HUES48 (cell line): ENCODE data around the gene STX12.
"Not testable (repeated sequence)": the region's sequence is repeated elsewhere in the genome, so short reads cannot be mapped to it uniquely, and the experiment has no call there.

ENCODE experiments used
- H3K27ac ChIP-seq: one replicate; pipeline ENCODE4 v1.7.0; 2013; ENCODE audit warnings: low read depth, low read length, inconsistent platforms
- H3K27me3 ChIP-seq: 2 replicates; pipeline ENCODE4 v1.6.1; 2013; ENCODE audit warnings: mild to moderate bottlenecking, low read length; ENCODE audit not compliant: control insufficient read depth, insufficient read depth
- H3K36me3 ChIP-seq: 2 replicates; pipeline ENCODE4 v1.6.1; 2013; ENCODE audit warnings: low read length; ENCODE audit not compliant: control insufficient read depth, insufficient read depth
- H3K4me1 ChIP-seq: 2 replicates; pipeline ENCODE4 v1.6.1; 2013; ENCODE audit warnings: mild to moderate bottlenecking, low read length; ENCODE audit not compliant: control insufficient read depth, insufficient read depth
- H3K4me3 ChIP-seq: 2 replicates; pipeline ENCODE4 v1.5.1; 2013; ENCODE audit warnings: mild to moderate bottlenecking, low read depth, low read length
- H3K9ac ChIP-seq: 2 replicates; pipeline ENCODE4 v1.6.1; 2013; ENCODE audit warnings: mild to moderate bottlenecking, low read depth, low read length, moderate library complexity
- H3K9me3 ChIP-seq: 2 replicates; pipeline ENCODE4 v1.6.1; 2013; ENCODE audit warnings: low read length; ENCODE audit not compliant: control insufficient read depth, insufficient read depth

STX12 gene

DNA sequence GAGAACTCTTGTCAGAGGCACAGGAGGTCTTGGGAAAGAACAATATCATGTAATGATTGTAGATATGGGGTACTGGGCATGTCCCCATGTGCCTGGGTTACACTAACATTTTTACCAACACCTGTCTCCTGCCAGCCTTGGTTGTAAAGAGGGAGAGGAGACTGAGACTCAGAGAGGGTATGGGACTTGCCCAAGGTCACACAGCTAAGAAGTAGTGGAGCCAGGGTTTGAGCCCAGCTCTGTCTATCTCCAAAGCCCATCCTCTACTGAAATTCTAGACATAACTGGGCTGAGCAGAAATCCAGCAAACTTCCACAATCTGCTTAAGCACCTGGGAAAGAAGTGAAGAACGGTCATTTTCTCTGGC is 96.7 kb downstream of the STX12 start:
- Histone ChIP-seq H3K4me3 (no peak overlapping the region), H3K9ac (no peak overlapping the region), H3K27ac (no peak overlapping the region), H3K9me3 (no peaks in the 10 kb centered on the region), H3K4me1 (no peaks in the 10 kb centered on the region), H3K27me3 (no peaks in the 10 kb centered on the region), H3K36me3 (no peaks in the 10 kb centered on the region)

DNA sequence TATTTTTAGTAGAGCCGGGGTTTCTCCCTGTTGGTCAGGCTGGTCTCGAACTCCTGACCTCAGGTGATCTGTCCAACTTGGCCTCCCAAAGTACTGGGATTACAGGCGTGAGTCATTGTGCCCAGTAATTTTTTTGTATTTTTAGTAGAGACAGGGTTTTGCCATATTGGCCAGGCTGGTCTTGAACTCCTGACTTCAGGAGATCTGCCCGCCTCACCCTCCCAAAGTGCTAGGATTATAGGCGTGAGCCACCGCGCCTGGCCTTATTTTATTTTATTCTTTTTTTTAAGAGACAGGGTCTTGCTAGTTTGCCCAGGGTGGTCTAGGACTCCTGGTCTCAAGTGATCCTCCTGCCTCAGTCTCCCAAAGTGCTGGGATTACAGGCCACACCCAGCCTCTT is 98.1 kb downstream of the STX12 start:
- H3K4me1 ChIP-seq, H3K9me3 ChIP-seq: not testable (repeated sequence)

DNA sequence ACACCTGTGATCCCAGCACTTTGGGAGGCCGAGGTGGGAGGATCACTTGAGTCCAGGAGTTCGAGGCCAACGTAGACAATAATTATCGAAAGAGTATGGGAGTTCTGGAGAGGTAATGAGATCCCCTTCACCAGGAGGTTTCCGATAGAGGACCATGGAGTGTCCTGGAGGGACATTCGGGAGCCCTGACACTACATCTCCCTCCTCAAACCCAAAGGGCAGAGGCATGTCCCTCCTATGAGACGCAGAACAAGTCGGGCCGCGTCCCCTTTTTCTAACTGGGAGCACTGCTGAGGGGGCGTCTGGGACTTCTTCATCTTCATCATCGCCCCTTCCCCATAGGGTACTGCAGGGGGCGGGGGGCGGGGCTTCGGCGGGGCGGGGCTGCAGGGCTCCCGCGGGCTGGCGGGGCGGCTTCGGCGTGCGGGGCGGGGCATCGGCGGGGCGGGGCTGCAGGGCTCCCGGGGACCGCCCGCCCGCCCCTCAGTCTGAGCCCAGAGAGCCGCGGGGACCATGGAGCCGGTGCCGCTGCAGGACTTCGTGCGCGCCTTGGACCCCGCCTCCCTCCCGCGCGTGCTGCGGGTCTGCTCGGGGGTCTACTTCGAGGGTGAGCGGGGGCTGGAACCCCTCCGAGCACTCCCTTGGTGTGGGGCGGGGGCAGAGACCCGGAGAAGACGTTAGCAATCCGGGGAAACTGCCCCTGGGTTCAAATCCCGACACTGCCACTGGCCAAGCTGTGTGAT is 99.2 kb downstream of the STX12 start, which contains the start of gene THEMIS2:
THEMIS2 (plus strand) TSS at position 486 of the 743 bp plus-strand sequence; CDS start at position 514, 28 bp downstream.
- H3K4me3 ChIP-seq, result peak within 1 kb of the TSS; percentile 84
- no peaks in the 10 kb centered on the region for H3K4me1 ChIP-seq
- no peaks in the 10 kb centered on the region for H3K9me3 ChIP-seq
- no peaks in the 10 kb centered on the region for H3K36me3 ChIP-seq
- no peaks in the 10 kb centered on the region for H3K27me3 ChIP-seq
- H3K9ac ChIP-seq, result peak within 1 kb of the TSS; percentile 10; the same call in 1 of the 2 replicates
- H3K27ac ChIP-seq, result no peak within 1 kb of the TSS

More for the DNA sequence above, 98.1 kb downstream of the STX12 start:
- not testable (repeated sequence) for H3K27ac ChIP-seq, H3K4me3 ChIP-seq, H3K9ac ChIP-seq, H3K36me3 ChIP-seq, H3K27me3 ChIP-seq

DNA sequence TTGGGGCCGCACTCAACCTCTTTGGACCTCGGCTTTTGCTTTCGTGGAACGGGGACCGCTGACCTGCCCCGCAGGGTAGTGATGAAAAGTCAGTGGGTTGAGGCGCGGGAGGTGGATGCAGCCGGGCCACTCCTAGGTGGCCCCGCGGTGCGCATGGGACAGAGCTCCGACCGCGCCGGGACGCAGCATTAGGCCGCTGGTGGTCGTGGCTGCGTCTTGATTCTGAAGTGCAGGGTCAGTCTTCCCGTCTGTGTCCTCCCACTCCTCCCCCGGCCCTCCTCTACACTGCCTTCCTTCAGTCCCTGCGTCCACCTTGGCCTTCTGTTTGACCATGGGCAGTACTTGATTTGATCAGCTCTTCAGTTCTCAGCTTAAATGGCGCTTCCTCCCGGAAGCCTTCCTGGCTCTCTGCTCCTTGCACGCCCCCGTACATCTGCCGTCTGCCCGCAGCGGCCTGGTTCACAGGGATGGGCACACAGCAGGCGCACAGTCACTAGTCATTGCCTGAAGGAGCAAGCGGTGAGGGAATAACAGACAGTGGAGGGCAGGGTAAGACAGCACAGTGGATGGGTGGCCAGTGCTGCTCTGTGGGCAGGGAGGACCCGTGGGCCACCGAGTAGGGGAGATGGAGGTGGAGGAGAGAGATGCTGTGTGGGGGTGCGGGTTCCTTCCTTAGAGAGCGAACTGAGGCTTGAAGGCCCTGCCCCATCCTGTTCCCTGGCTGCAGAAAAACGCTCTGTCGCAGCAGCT is 100.0 kb downstream of the STX12 start:
- Histone ChIP-seq H3K36me3 (no peaks in the 10 kb centered on the region), H3K9ac (peak overlapping the region; percentile 10; the same call in 1 of the 2 replicates), H3K4me1 (no peaks in the 10 kb centered on the region), H3K27ac (no peak overlapping the region), H3K27me3 (no peaks in the 10 kb centered on the region), H3K9me3 (no peaks in the 10 kb centered on the region), H3K4me3 (peak overlapping the region; percentile 84)

DNA sequence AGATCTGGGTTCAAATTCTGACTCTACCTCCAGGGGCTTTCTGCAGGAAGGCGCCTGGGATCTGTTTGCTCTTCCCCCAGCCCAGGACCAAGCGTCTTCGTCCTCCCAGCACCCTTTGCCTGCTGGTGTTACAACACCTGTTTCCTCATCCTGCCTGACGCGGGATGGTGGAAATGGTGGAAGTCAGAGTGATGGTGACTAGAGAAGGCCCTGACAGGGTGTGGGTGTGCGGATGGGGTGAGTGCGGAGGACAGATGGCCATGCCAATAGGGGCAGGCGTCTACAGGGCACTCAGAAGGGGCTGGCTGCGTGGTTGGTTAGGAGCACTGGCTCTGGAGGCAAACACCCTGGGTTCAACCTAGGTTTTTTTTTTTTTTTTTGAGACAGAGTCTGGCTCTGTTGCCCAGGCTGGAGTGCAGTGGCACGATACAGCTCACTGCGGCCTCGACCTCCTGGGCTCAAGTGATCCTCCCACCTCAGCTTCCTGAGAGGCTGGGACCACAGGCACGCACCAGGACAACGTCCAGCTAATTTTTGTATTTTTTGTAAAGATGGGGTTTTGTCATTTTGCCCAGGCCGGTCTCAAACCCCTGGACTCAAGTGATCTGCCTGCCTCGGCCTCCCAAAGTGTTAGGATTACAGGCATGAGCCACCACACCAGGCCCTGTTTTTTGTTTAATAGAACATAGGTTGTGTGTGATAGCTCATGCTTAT is 100.8 kb downstream of the STX12 start:
- Histone ChIP-seq H3K36me3 (no peaks in the 10 kb centered on the region), H3K4me1 (no peaks in the 10 kb centered on the region), H3K9me3 (no peaks in the 10 kb centered on the region), H3K27ac (no peak overlapping the region), H3K4me3 (no peak overlapping the region), H3K9ac (no peak overlapping the region), H3K27me3 (no peaks in the 10 kb centered on the region)
